Measurements from ENCODE around the gene NSUN6.
"Not testable (repeated sequence)": the region's sequence is repeated elsewhere in the genome, so short reads cannot be mapped to it uniquely, and the experiment has no call there.

NSUN6 gene

DNA sequence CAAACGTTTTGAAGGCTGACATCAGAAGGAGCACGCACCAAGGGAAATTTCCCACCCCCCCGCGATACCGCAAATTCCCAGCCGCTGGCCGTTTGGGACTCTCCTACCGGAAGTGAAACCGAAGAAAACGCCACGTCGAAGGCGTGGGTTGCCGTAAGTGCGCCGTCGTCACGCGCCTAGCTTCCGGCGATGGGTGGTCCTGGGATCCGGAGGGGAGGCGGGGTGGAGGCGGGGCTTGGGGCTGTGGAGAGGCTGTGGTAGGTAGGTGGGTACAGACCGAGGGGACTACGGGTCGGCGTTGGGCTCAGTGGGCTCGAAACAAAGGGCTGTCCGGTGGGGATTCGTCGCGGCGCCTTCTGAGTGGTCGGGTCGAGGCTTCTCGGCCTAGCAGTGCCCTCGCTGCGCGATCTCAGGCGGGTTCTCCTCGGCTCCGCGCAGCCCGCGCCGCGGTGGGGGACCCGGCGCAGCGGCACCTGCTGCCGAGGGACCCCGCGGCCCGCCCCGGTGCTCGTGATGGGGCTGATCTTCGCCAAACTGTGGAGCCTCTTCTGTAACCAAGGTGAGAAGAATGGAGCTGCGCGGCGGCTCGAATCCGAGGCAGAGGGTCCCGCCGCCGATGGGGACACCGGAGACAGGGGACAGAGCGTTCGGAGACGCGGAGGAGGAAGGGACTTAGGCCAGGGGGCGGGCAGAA is 7.9 kb upstream of the NSUN6 start, which contains the start of gene ARL5B:
Gene ARL5B (plus strand): TSS at position 307 of the 694 bp plus-strand sequence. CDS start 207 bp downstream, at position 514.
- DNase-seq (ENCODE audit: low read depth): peak; percentile 94

DNA sequence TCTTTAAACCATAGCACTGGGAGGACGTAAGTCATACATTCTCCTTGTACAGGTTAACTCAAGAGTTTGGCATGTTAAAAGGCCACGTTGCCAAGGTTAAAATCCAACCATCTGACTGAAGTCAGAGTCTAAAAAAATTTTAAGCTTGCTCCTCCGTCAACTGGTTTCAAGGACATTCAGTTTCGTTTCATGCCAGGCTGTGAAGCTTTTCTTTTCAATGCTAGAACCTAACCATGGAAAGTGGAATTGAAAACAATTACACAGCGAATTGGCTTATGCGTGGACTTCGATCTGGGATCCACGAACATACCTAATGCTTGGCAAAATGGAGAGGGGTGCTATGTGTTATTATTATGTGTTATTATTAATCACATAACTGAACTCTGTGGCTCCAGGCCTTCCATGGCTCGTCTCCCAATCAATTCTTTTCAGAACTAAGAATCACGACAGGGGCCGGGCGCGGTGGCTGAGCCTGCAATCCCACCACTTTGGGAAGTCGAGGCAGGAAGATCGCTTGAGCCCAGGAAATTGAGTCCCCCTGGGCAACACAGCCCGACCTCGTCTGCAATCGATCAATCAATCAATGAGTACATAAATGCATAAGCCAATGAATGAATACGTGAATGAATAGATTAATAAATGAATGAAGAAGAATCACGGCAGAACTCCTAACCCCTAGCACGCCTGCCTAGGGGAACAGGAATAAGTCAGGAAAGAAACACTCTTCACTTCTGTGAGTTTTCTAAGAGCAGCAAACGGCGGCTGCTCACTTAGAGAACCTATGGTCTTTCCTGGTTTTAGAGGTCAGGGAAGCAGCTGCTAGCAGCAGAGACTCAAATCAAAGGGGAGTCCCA is 7.1 kb upstream of the NSUN6 start:
- DNase-seq (ENCODE audit: low read depth): no peak

DNA sequence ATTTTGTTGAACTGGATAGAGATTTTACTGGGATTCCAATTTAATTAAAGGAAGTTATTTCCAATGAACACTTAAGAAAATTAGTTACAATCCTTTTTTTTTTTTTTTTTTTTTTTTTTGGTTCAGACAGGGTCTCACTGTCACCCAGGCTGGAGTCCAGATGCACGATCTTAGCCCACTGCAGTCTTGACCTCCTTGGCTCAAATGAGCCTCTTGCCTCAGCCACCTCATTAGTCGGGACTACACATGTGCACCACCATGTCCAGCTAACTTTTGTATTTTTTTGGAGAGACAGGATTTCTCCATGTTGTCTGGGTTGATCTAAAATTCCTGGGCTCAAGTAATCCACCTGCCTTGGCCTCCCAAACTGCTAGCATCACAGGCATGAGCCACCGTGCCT is 5.3 kb upstream of the NSUN6 start:
- DNase-seq (ENCODE audit: low read depth): no peak

DNA sequence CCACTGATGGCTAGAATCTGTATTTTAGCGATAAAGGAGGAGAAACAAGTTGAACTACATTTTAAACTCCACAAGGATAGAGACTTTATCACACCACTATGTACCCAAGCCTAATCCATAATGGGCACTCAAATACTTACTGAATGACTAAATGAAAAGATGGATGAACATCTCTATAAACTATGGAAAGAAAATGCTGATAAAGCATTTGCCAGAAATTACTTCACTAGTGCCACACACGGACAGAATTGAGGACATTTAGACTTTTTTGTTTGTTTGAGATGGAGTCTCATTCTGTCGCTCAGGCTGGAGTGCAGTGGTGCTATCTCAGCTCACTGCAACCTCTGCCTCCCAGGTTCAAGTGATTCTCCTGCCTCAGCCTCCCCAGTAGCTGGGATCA is 1.7 kb upstream of the NSUN6 start:
- DNase-seq (ENCODE audit: low read depth): no peak

DNA sequence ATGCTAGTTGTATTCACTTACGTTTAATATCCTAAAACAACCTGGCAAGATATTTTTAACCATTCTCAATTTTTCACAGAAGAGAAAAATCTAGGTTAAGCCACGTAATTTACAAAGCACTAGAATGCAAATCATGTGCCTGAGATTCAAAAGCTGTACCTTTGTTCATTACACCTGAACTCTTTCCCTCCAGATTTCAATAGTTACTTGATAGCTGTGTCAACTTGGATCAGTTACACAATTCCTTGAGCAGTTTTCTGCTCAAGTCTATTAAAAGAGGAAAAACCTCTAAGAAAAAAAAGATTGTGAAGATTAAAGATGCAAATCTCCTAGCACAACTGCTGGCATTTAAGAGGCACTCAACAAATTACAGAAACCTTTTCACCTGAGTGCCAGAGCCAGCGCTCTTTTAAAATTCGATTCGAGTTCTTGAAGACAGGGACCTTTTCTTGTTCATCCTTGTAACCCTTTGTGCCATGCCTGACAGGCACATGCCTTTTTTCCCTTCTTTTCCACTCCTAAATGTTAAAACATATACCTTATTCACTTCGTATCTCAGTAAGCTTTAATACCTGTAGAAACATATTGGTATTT is 886 bp downstream of the NSUN6 start:
- no peak for DNase-seq (ENCODE audit: low read depth)

DNA sequence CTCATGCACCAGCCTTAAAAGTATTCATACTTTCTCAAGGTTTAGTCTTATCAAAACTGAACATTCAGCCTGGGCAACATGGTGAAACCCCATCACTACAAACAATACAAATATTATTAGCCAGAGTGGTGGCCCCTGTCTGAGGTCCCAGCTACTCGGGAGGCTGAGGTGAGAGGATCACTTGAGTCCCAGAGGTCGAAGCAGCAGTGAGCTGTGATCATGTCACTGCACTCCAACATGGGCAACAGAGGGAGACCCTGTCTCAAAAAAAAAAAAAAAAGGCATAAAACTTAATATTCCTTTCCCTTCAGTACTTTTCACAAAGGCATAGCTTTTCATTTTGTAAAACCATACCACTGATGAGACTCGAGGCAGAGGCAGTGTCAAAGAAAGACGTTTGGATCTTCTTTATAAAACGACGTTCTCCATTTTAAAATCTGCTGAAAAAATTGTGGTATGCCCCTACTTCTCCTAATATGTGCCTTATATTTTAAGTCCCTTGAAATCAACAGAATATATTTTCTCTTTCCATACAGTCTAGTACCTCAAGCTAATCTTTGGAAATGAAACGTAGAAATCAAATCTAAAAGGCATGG is 1.9 kb downstream of the NSUN6 start:
- no peak for DNase-seq (ENCODE audit: low read depth)

DNA sequence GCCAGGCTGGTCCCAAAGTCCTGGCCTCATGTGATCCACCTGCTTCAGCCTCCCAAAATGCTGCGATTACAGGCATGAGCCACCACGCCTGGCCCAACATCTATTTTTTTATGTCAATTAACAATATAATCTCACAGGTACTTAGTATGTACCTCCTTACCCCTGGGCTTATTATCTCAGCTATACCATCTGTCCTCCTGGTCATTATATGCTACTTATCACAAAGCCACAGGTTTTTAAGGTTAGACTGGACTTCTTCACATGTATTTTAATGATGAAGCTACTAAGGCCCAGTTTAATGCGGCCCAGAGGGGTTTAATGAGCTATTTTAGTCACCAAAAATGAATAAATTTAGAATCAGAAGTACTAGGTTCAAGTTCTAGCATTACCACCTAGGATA is 3.4 kb downstream of the NSUN6 start:
- no peak for DNase-seq (ENCODE audit: low read depth)

DNA sequence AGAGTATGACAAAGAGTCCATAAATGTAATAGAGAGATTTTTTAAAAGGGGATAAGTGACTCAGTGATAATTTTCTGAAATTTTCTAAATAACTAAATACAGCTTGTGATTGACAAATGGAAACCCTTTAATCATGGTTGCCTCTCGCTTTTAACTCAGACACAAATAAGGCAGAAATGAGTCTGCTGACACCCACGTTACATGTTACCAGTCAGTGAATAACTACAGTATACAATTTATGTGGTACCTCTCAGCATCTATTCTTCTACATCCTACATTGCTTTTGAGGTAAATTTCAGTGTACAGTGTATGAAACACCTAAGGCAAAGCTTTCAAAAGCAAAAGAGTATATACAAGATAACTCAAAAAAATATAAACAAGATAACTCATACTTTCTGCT is 4.2 kb downstream of the NSUN6 start:
- DNase-seq (ENCODE audit: low read depth): no peak

DNA sequence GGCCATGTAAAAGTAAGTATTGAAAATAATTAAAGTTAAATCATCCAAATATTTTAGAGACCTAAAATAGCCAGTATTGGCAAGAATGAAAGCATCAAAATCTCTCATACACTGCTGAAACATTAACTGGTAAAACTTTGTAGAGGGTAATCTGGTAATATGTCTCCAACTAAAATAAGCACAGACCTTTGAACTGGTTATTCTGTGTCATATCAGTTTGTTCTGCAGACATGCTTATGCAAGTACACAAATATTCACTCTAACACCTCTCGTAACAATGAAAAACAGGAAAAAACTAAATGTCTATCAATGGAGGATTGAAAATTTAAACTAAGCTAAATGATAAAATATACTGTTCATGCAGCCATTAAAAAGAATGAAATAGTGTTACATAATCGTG is 11.7 kb downstream of the NSUN6 start:
- DNase-seq (ENCODE audit: low read depth): not testable (repeated sequence)

DNA sequence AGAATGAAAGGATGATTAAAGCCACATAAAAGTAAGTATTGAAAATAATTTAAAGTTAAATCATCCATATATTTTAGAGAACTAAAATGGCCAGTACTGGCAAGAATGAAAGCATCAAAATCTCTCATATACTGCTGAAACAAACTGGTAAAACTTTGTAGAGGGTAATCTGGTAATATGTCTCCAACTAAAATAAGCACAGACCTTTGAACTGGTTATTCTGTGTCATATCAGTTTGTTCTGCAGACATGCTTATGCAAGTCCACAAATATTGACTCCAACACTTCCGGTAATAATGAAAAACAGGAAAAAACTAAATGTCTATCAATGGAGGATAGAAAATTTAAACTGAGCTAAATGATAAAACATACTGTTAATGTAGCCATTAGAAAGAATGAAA is 14.0 kb downstream of the NSUN6 start:
- DNase-seq (ENCODE audit: low read depth): not testable (repeated sequence)

DNA sequence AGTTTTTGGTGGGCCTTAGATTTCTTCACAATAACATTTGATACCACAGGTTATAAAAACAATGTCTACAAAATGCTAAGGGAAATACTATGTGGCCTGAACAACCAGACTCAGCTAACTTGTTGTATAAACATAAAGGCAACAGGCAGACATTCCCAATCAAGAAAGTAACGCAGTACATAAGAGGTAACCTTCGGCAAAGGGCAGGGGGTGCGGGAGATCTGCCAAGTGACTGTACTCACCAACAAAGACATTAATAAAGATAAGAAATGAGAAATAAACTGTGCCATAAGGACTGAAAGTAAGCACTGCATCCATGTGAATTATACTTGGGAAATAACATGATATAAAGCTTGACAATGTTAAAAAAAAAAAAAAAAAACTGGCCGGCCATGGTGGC is 15.4 kb downstream of the NSUN6 start:
- DNase-seq (ENCODE audit: low read depth): no peak

DNA sequence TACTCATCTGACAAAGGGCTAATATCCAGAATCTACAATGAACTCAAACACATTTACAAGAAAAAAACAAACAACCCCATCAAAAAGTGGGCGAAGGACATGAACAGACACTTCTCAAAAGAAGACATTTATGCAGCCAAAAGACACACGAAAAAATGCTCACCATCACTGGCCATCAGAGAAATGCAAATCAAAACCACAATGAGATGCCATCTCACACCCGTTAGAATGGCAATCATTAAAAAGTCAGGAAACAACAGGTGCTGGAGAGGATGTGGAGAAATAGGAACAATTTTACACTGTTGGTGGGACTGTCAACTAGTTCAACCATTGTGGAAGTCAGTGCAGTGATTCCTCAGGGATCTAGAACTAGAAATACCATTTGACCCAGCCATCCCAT is 18.9 kb downstream of the NSUN6 start:
- not testable (repeated sequence) for DNase-seq (ENCODE audit: low read depth)

DNA sequence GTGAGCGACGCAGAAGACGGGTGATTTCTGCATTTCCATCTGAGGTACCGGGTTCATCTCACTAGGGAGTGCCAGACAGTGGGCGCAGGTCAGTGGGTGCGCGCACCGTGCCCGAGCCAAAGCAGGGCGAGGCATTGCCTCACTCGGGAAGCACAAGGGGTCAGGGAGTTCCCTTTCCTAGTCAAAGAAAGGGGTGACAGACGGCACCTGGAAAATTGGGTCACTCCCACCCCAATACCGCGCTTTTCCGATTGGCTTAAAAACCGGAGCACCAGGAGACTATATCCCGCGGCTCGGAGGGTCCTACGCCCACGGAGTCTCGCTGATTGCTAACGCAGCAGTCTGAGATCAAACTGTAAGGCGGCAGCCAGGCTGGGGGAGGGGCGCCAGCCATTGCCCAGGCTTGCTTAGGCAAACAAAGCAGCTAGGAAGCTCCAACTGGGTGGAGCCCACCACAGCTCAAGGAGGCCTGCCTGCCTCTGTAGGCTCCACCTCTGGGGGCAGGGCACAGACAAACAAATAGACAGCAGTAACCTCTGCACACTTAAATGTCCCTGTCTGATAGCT is 23.9 kb downstream of the NSUN6 start:
- DNase-seq (ENCODE audit: low read depth): peak; percentile 37

DNA sequence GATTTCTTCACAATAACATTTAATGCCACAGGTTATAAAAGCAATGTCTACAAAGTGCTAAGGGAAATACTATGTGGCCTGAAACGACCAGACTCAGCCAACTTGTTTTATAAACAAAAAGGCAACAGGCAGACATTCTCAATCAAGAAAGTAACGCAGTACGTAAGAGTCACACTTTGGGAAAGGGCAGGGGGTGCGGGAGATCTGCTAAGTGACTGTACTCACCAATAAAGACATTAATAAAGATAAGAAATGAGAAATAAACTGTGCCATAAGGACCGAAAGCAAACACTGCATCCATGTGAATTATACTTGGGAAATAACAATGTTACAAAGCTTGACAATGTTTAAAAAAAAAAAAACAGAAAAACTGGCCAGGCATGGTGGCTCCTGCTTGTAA is 25.5 kb downstream of the NSUN6 start:
- no peak for DNase-seq (ENCODE audit: low read depth)

DNA sequence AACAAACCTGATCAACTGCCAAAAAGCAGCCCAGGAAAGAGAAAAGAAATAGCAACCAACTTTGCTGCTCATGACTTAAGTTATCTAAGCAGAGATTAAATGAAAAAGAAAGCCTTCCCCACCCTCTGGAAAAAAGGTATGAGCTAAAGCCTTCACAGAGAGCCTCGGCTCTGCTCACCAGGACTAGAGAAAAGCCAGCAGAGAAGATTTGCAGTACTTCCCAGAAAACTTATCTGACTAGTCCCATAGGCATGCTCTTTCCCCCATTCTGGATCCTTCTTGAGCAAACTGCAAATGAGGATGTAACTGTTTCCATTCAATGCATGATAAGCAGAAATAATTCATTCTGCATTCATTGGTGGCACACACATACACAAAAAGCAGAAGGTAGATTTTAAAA is 27.7 kb downstream of the NSUN6 start:
- not testable (repeated sequence) for DNase-seq (ENCODE audit: low read depth)

DNA sequence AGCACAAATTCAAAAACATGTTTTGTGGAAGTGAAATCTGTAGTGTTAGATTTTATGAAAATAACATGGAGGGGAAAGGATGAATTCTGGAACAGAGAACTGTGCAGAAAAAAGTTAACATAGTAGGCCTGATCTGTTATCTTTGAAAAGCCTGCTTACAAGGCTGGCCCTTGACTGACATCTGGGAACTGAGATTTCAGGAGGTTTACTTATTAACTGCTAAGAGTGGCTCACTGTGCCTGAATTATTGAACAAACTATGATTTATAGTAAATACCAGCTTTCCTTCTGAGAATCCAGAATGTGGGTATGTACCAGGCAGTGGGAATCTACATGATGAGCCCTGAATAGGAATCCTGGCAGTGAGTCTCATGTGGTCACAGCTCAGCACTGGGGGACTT is 30.5 kb downstream of the NSUN6 start:
- no peak for DNase-seq (ENCODE audit: low read depth)

DNA sequence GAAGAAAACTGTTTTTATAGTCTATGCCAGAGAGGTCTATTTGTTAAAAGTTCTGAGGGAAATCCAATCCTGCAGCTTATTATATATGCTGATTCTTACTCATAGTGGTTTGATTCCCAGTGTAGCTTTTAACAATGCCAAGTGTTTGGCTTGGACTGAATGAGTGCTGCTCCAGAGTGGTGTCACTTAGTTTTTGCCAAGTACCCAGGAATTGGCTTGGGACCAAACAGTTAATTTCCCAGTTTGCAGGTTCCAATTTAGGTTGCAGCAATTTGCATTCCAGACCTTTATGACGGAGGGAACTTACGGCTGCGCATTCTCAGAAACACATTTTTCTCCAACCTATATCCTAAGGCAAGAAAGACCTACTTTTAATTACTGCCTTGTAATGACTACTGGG is 32.4 kb downstream of the NSUN6 start:
- no peak for DNase-seq (ENCODE audit: low read depth)

DNA sequence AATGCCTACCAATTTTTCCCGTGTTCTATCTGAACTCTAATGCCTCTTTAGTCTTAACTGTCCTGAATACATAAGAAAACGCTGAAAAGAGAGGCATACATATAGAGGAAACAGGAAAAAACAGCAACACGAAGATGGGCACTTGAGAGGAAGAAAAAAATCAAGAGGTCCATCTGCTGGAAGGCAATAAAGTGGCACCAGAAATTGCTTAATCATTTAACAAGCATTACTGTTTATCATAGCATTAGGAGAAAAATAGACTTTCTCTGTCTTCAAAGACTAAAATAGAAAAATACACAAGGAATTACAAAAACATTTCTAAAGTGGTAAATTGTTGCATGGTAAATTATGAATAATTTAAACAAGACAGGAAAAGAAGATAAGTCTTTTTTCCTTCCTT is 35.0 kb downstream of the NSUN6 start:
- DNase-seq (ENCODE audit: low read depth): no peak

DNA sequence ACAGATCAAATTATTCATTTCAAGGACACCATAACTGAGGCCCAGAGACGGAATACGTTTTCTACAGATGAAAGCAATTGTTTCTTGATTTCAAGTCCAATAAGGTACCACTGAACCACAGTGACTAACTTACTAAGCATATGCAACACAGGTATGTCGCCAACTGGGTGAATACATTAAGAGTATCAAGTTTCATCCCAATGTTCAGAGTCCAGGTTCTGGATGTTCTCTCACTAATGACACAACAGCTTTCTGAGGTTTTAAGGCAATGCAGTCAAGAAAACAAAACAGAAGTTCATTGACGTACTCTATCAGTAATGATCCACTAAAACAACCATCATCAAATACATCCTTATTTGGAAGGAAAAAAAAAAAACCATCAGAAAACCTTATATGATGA is 35.8 kb downstream of the NSUN6 start:
- no peak for DNase-seq (ENCODE audit: low read depth)

DNA sequence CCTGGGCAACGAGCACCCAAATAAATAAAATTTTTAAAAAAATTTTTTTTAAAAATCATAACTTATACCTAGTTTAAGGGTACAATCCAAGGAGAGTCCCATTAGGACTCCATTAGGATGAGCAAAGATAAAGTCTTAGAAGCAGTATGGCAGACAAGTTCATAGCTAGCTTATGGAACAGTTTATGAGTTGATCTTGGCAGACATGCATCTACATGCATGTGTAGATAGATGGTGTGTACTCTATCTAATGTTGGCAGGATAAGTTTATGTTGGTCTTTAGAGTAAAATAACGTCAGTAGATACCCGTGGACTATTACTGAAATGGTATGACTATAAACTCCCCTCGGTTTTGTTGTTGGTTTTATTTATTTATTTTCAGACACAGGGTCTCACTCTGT is 40.2 kb downstream of the NSUN6 start:
- no peak for DNase-seq (ENCODE audit: low read depth)

DNA sequence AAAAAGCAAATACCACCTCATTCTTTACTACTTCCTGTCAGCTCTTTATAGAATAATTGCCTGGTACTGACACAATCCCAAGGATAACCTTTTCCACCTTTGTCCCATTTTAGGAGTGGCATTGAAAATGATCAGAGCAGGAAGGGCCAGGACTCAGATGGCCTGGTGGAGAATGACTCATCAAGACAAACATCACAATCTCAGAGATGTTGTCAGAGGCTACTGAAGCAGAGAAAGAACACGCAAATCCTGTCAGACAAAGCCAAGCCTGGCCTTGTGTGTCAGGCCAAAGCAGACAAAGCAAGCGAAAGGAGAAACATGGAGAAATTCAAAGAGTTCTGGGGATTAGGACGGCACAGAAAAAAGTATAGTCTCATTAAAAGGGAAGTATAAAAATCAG is 40.9 kb downstream of the NSUN6 start:
- no peak for DNase-seq (ENCODE audit: low read depth)

DNA sequence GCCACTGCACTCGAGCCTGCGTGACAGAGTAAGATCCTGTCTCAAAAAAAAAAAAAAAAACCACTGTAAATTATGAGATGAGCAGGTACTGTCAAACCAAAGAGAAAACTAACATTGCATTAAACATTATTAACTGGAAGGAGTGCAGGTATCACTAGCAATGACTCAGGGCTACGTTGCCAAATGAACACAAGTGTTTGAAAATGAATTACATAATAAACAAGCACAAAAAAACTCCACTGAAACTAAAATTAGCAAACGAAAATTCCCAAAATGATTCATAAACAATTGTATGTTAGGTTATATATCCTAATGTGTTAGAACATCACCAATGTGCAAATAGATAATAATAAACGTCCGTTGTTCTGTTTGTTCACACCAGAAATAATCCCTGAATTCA is 42.8 kb downstream of the NSUN6 start:
- no peak for DNase-seq (ENCODE audit: low read depth)

Measured in activated T-helper 9 cell treated with anti-CD3 and anti-CD28 coated beads, Interleukin-2, amount 50 U/mL, for 16 hours (primary cell).